ENCODE measurements around the gene ESR1. TPM values are rescaled to one million over a fixed set of nuclear protein-coding genes. Genes with fewer than 3 reads are reported as not detected.

The ESR1 gene
- total and polyA plus RNA-seq, 4 donors = 0.05 to 16.1 (median 6.3) TPM

DNA sequence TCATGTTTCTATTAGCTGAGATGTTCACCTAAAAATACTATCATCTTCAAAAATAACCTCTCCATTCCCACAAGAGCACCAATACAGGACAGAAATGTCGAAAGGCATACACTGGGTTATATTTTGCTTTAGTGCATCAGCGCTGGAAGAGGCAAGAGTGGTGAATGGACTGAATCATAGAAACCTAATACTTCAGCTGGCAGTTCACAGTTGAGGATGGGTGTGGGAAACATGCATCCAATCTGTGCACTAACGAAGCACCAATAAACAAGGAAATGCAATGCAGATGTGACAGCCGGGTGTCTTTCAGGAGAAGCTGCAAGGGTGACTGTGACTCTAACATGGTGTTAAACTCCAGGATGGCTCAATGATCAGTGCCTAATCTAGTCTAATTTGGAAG, 365.8 kb downstream of the ESR1 start:
- Histone ChIP-seq H3K9me3 (ENCODE audit: control insufficient read depth in 4 of 4, low read length in 3 of 4) (no peaks in the 10 kb centered on the region), H3K4me1 (ENCODE audit: control insufficient read depth in 4 of 4, insufficient read depth in 4 of 4, low read length in 3 of 4) (no peaks in the 10 kb centered on the region), H3K36me3 (ENCODE audit: control insufficient read depth in 4 of 4, insufficient read depth in 3 of 4, low read depth in 1 of 4, low read length in 3 of 4) (peaks cover 2 to 45% (median 15%) of the 10 kb centered on the region in 4 donors), H3K4me3 (ENCODE audit: low read depth in 1 of 3, low read length in 3 of 3) (no peak overlapping the region), H3K27me3 (ENCODE audit: control insufficient read depth in 4 of 4, insufficient read depth in 4 of 4, low read length in 3 of 4) (no peaks in the 10 kb centered on the region), H3K9ac (ENCODE audit: low read depth in 1 of 2, low read length in 2 of 2) (no peak overlapping the region), H3K27ac (ENCODE audit: low read depth in 1 of 2, low read length in 2 of 2) (no peak overlapping the region)
- TF ChIP-seq EGR1 (IDR thresholded peaks at IDR 0.05; ENCODE audit: low read depth in 2 of 2) (no peak), JUND (IDR thresholded peaks at IDR 0.05) (no peak), YY1 (IDR thresholded peaks at IDR 0.05) (no peak), GABPA (IDR thresholded peaks at IDR 0.05 in 1 of 2, conservative IDR thresholded peaks at IDR 0.05 in 1 of 2) (no peak), FOXA2 (IDR thresholded peaks at IDR 0.05) (no peak), NR2F2 (IDR thresholded peaks at IDR 0.05) (no peak), SP1 (IDR thresholded peaks at IDR 0.05) (no peak), HNF4A (conservative IDR thresholded peaks at IDR 0.05) (no peak)
- TF ChIP-seq, protein P1, sequence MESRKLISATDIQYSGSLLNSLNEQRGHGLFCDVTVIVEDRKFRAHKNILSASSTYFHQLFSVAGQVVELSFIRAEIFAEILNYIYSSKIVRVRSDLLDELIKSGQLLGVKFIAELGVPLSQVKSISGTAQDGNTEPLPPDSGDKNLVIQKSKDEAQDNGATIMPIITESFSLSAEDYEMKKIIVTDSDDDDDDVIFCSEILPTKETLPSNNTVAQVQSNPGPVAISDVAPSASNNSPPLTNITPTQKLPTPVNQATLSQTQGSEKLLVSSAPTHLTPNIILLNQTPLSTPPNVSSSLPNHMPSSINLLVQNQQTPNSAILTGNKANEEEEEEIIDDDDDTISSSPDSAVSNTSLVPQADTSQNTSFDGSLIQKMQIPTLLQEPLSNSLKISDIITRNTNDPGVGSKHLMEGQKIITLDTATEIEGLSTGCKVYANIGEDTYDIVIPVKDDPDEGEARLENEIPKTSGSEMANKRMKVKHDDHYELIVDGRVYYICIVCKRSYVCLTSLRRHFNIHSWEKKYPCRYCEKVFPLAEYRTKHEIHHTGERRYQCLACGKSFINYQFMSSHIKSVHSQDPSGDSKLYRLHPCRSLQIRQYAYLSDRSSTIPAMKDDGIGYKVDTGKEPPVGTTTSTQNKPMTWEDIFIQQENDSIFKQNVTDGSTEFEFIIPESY (IDR thresholded peaks at IDR 0.05) = no peak
- TF ChIP-seq, protein P2, sequence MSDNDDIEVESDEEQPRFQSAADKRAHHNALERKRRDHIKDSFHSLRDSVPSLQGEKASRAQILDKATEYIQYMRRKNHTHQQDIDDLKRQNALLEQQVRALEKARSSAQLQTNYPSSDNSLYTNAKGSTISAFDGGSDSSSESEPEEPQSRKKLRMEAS (IDR thresholded peaks at IDR 0.05) = no peak
- WGBS = 94% methylated on average over 4 of the region's 4 CpGs
- DNase-seq (ENCODE audit: low spot score) = no peak

DNA sequence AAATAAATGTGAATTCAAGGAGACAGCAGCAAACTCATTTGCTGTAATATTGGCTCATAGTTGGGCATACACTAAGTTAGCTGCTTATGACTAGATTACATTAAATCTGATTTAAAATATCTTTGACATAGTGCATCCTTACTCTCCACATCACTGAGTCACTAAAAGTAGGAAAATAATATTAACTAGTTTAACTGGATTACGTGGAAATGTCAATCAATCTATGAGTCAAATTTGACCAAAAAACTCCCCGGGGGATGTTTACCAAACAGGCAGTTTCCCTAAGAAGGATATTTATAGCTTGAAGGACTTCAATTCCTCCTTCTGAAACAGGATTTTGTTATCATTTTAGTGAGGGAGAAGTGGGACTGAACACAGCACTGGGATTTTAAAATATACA, 366.5 kb downstream of the ESR1 start:
- Histone ChIP-seq H3K36me3 (ENCODE audit: control insufficient read depth in 4 of 4, insufficient read depth in 3 of 4, low read depth in 1 of 4, low read length in 3 of 4) (peaks cover 4 to 48% (median 18%) of the 10 kb centered on the region in 4 donors), H3K9me3 (ENCODE audit: control insufficient read depth in 4 of 4, low read length in 3 of 4) (no peaks in the 10 kb centered on the region), H3K9ac (ENCODE audit: low read depth in 1 of 2, low read length in 2 of 2) (no peak overlapping the region), H3K27ac (ENCODE audit: low read depth in 1 of 2, low read length in 2 of 2) (no peak overlapping the region), H3K4me1 (ENCODE audit: control insufficient read depth in 4 of 4, insufficient read depth in 4 of 4, low read length in 3 of 4) (no peaks in the 10 kb centered on the region), H3K27me3 (ENCODE audit: control insufficient read depth in 4 of 4, insufficient read depth in 4 of 4, low read length in 3 of 4) (no peaks in the 10 kb centered on the region), H3K4me3 (ENCODE audit: low read depth in 1 of 3, low read length in 3 of 3) (no peak overlapping the region)
- TF ChIP-seq, protein P1 (IDR thresholded peaks at IDR 0.05) = no peak
- TF ChIP-seq RXRA (IDR thresholded peaks at IDR 0.05) (no peak), RAD21 (IDR thresholded peaks at IDR 0.05) (no peak), FOXA2 (IDR thresholded peaks at IDR 0.05) (no peak), SP1 (IDR thresholded peaks at IDR 0.05) (no peak), YY1 (IDR thresholded peaks at IDR 0.05) (no peak), GABPA (IDR thresholded peaks at IDR 0.05 in 1 of 2, conservative IDR thresholded peaks at IDR 0.05 in 1 of 2) (no peak), HNF4A (conservative IDR thresholded peaks at IDR 0.05) (no peak), FOXA1 (IDR thresholded peaks at IDR 0.05) (no peak), HNF4G (IDR thresholded peaks at IDR 0.05) (no peak), JUND (IDR thresholded peaks at IDR 0.05) (no peak), EGR1 (IDR thresholded peaks at IDR 0.05; ENCODE audit: low read depth in 2 of 2) (no peak), TAF1 (conservative IDR thresholded peaks at IDR 0.05) (no peak), NR2F2 (IDR thresholded peaks at IDR 0.05) (no peak)
- TF ChIP-seq, protein P3, sequence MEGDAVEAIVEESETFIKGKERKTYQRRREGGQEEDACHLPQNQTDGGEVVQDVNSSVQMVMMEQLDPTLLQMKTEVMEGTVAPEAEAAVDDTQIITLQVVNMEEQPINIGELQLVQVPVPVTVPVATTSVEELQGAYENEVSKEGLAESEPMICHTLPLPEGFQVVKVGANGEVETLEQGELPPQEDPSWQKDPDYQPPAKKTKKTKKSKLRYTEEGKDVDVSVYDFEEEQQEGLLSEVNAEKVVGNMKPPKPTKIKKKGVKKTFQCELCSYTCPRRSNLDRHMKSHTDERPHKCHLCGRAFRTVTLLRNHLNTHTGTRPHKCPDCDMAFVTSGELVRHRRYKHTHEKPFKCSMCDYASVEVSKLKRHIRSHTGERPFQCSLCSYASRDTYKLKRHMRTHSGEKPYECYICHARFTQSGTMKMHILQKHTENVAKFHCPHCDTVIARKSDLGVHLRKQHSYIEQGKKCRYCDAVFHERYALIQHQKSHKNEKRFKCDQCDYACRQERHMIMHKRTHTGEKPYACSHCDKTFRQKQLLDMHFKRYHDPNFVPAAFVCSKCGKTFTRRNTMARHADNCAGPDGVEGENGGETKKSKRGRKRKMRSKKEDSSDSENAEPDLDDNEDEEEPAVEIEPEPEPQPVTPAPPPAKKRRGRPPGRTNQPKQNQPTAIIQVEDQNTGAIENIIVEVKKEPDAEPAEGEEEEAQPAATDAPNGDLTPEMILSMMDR (IDR thresholded peaks at IDR 0.05; ENCODE audit: low read depth, low read length, missing input control) = no peak
- TF ChIP-seq, protein P4, sequence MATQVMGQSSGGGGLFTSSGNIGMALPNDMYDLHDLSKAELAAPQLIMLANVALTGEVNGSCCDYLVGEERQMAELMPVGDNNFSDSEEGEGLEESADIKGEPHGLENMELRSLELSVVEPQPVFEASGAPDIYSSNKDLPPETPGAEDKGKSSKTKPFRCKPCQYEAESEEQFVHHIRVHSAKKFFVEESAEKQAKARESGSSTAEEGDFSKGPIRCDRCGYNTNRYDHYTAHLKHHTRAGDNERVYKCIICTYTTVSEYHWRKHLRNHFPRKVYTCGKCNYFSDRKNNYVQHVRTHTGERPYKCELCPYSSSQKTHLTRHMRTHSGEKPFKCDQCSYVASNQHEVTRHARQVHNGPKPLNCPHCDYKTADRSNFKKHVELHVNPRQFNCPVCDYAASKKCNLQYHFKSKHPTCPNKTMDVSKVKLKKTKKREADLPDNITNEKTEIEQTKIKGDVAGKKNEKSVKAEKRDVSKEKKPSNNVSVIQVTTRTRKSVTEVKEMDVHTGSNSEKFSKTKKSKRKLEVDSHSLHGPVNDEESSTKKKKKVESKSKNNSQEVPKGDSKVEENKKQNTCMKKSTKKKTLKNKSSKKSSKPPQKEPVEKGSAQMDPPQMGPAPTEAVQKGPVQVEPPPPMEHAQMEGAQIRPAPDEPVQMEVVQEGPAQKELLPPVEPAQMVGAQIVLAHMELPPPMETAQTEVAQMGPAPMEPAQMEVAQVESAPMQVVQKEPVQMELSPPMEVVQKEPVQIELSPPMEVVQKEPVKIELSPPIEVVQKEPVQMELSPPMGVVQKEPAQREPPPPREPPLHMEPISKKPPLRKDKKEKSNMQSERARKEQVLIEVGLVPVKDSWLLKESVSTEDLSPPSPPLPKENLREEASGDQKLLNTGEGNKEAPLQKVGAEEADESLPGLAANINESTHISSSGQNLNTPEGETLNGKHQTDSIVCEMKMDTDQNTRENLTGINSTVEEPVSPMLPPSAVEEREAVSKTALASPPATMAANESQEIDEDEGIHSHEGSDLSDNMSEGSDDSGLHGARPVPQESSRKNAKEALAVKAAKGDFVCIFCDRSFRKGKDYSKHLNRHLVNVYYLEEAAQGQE (IDR thresholded peaks at IDR 0.05) = no peak
- TF ChIP-seq, protein P5, sequence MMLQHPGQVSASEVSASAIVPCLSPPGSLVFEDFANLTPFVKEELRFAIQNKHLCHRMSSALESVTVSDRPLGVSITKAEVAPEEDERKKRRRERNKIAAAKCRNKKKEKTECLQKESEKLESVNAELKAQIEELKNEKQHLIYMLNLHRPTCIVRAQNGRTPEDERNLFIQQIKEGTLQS (IDR thresholded peaks at IDR 0.05) = no peak
- TF ChIP-seq, protein P2 (IDR thresholded peaks at IDR 0.05) = no peak
- WGBS = 77% methylated on average over 2 of the region's 2 CpGs
- no peak for DNase-seq (ENCODE audit: low spot score)
